Neural cell (in vitro differentiated cells): ENCODE measurements around the gene PISD. TPM values are rescaled to one million over a fixed set of nuclear protein-coding genes. Genes with fewer than 3 reads are reported as not detected.

Experiments
- H2AFZ ChIP-seq: fragments of 200-600, 300-800 bp; sonication (generic), shearing (Covaris generic); 2 replicates; pipeline ENCODE4 v1.6.0; 2014; ENCODE audit warnings: low read depth, mild to moderate bottlenecking, antibody characterized with exemption, low read length, moderate library complexity
- H3F3A ChIP-seq: fragments of 200-600 bp; shearing (Covaris generic); 2 replicates; pipeline ENCODE4 v1.6.1; 2016; ENCODE audit warnings: mild to moderate bottlenecking, moderate library complexity, mixed read lengths, antibody characterized with exemption, low read length; ENCODE audit not compliant: insufficient read depth, poor library complexity, severe bottlenecking
- H3K27ac ChIP-seq: fragments of 200-600, 300-800 bp; sonication (generic), shearing (Covaris generic); 2 replicates; pipeline ENCODE4 v1.5.1; 2014; ENCODE audit warnings: mild to moderate bottlenecking, low read length, moderate library complexity
- H3K27me3 ChIP-seq: fragments of 300-800, 200-600 bp; sonication (generic), shearing (Covaris generic); 2 replicates; pipeline ENCODE4 v1.6.0; 2014; ENCODE audit warnings: mild to moderate bottlenecking, low read depth, low read length, moderate library complexity; ENCODE audit not compliant: insufficient read depth
- H3K36me3 ChIP-seq: fragments of 300-800, 200-600 bp; sonication (generic), shearing (Covaris generic); 2 replicates; pipeline ENCODE4 v1.5.1; 2014; ENCODE audit warnings: mild to moderate bottlenecking, antibody characterized with exemption, low read length, moderate library complexity; ENCODE audit not compliant: insufficient read depth
- H3K4me2 ChIP-seq: fragments of 300-800, 200-600 bp; sonication (generic), shearing (Covaris generic); 2 replicates; pipeline ENCODE4 v1.6.0; 2014; ENCODE audit warnings: mild to moderate bottlenecking, low read length
- H3K4me3 ChIP-seq: fragments of 300-800, 200-600 bp; sonication (generic), shearing (Covaris generic); 2 replicates; pipeline ENCODE4 v1.5.1; 2014; ENCODE audit warnings: mild to moderate bottlenecking, low read length, moderate library complexity
- H3K79me2 ChIP-seq: fragments of 200-600 bp; shearing (Covaris generic); replicated peaks from 2 replicates; pipeline ENCODE4 v1.6.0; 2014; ENCODE audit warnings: mild to moderate bottlenecking, low read length, moderate library complexity; ENCODE audit not compliant: insufficient read depth
- H3K9ac ChIP-seq: fragments of 300-800, 200-600 bp; sonication (generic), shearing (Covaris generic); 2 replicates; pipeline ENCODE4 v1.6.1; 2016; ENCODE audit warnings: mild to moderate bottlenecking, low read length, mixed read lengths
- H3K9me2 ChIP-seq: fragments of 200-600 bp; shearing (Covaris generic); 2 replicates; pipeline ENCODE4 v1.6.1; 2016; ENCODE audit warnings: mild to moderate bottlenecking, low read length, mixed read lengths; ENCODE audit not compliant: insufficient read depth
- H3K9me3 ChIP-seq: fragments of 200-600, 300-800 bp; sonication (generic), shearing (Covaris generic); 2 replicates; pipeline ENCODE4 v1.6.1; 2016; ENCODE audit warnings: mild to moderate bottlenecking, mixed run types, low read length, moderate library complexity, mixed read lengths
- H4K20me1 ChIP-seq: fragments of 200-600 bp; shearing (Covaris generic); 2 replicates; pipeline ENCODE4 v1.6.1; 2016; ENCODE audit warnings: mild to moderate bottlenecking, mixed run types; ENCODE audit not compliant: insufficient read depth
- EP300 ChIP-seq: fragments of 450-650 bp; conservative IDR thresholded peaks from 2 replicates; pipeline ENCODE4 v1.6.1; 2014; ENCODE audit warnings: antibody characterized with exemption, mild to moderate bottlenecking, moderate library complexity; ENCODE audit not compliant: poor library complexity, severe bottlenecking
- EZH2 ChIP-seq: fragments of 200-600, 300-800 bp; shearing (Covaris generic), sonication (generic); IDR thresholded peaks from 2 replicates; pipeline ENCODE4 v1.6.1; 2014; ENCODE audit warnings: antibody characterized with exemption, low read length, borderline replicate concordance, mild to moderate bottlenecking; ENCODE audit not compliant: insufficient read depth, poor library complexity, severe bottlenecking
- MXI1 ChIP-seq: fragments of 450-650 bp; conservative IDR thresholded peaks from 2 replicates; pipeline ENCODE4 v1.6.1; 2014; ENCODE audit warnings: antibody characterized with exemption, mild to moderate bottlenecking; ENCODE audit not compliant: poor library complexity, severe bottlenecking
- POLR2AphosphoS5 ChIP-seq: IDR thresholded peaks from 2 replicates; pipeline ENCODE4 v1.6.1; 2012
- RAD21 ChIP-seq: fragments of 450-650 bp; conservative IDR thresholded peaks from 2 replicates; pipeline ENCODE4 v1.6.1; 2014; ENCODE audit warnings: antibody characterized with exemption, mild to moderate bottlenecking, moderate library complexity
- SMC3 ChIP-seq: fragments of 450-650 bp; conservative IDR thresholded peaks from 2 replicates; pipeline ENCODE4 v1.6.1; 2014; ENCODE audit warnings: antibody characterized with exemption, mild to moderate bottlenecking, moderate library complexity; ENCODE audit not compliant: poor library complexity
- TAF1 ChIP-seq: IDR thresholded peaks from 2 replicates; pipeline ENCODE4 v1.6.1; 2012; ENCODE audit warnings: low read depth
- polyA plus RNA-seq: library from polyadenylated mRNA; depleted of rRNA; stranded (reverse); fragments of >200 nt; gene quantifications from 2 replicates; pipeline ENCODE4 v1.2.3, GENCODE V29; 2014
- TF ChIP-seq, protein P1 (sequence below): fragments of 450-650 bp; IDR thresholded peaks from 2 replicates; pipeline ENCODE4 v1.5.1; 2014; ENCODE audit warnings: antibody characterized with exemption, mild to moderate bottlenecking, moderate library complexity; ENCODE audit not compliant: poor library complexity, severe bottlenecking
- TF ChIP-seq, protein P2 (sequence below): IDR thresholded peaks from 2 replicates; pipeline ENCODE4 v1.6.1; 2012; ENCODE audit warnings: borderline replicate concordance

Gene PISD
- polyA plus RNA-seq, 1 donor from 2014 or later, result 50.9 TPM

DNA sequence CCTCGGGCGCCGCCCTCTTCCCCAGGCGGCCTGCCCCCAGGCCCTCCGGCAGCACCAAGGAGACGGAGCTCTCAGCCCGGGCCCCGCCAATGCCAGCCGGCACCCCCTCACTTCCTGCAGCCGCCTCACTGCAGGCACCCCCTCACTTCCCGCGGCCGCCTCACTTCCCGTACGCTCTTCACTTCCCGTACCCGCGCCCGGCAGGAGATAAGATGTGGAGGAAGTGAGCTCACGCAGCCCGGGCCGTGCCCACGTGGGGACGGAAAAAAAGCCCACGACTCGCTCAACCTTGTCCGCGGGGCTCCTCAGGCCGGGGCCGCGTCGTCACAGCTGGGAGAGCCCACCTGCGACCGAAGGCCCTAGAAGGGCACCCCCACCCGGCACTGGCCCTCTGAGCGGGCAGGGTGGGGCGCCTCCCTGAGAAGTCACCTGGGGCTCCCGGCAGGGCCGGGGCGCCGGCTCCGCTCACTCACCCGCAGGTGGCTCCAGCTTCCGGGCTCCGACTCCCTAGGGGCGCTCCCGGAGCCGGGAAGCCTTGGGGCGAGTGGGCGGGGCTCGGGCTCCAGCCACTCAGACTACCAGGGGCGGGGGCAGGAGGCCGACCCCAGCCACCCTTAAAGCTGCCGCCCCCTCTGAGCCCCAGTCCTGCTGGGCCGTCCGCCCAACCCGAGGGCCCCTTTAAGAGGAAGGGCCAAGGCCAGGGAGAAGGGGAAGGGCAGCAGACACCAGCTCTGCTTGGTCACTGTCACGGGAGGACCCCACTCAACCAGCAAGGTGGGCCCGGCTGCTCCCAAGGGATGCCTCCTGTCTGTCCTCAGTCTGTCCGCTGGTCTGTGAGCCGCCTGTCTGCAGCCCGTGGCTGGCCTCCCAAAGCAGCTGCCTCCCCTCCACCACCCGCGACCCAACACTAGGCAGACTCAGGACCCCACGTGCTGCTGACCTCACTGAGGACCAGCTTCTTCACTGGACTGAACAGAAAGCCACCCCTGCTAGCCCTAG lies 31.4 kb downstream of the PISD start:
- Histone ChIP-seq H2AFZ (no peak overlapping the region), H3K79me2 (no peaks in the 10 kb centered on the region), H3K9me3 (no peaks in the 10 kb centered on the region), H3F3A (no peaks in the 10 kb centered on the region), H4K20me1 (no peaks in the 10 kb centered on the region), H3K4me2 (no peak overlapping the region), H3K27ac (peak overlapping the region; percentile 37), H3K9ac (peak overlapping the region; percentile 62), H3K36me3 (no peaks in the 10 kb centered on the region), H3K4me3 (peak overlapping the region; percentile 66), H3K9me2 (no peaks in the 10 kb centered on the region), H3K27me3 (no peaks in the 10 kb centered on the region)
- TF ChIP-seq RAD21 (no peak), TAF1 (no peak), MXI1 (peak; percentile 80), EZH2 (no peak), SMC3 (no peak), EP300 (no peak), POLR2AphosphoS5 (peak; percentile 49)
- TF ChIP-seq, protein P1, sequence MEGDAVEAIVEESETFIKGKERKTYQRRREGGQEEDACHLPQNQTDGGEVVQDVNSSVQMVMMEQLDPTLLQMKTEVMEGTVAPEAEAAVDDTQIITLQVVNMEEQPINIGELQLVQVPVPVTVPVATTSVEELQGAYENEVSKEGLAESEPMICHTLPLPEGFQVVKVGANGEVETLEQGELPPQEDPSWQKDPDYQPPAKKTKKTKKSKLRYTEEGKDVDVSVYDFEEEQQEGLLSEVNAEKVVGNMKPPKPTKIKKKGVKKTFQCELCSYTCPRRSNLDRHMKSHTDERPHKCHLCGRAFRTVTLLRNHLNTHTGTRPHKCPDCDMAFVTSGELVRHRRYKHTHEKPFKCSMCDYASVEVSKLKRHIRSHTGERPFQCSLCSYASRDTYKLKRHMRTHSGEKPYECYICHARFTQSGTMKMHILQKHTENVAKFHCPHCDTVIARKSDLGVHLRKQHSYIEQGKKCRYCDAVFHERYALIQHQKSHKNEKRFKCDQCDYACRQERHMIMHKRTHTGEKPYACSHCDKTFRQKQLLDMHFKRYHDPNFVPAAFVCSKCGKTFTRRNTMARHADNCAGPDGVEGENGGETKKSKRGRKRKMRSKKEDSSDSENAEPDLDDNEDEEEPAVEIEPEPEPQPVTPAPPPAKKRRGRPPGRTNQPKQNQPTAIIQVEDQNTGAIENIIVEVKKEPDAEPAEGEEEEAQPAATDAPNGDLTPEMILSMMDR, result no peak
- TF ChIP-seq, protein P2, sequence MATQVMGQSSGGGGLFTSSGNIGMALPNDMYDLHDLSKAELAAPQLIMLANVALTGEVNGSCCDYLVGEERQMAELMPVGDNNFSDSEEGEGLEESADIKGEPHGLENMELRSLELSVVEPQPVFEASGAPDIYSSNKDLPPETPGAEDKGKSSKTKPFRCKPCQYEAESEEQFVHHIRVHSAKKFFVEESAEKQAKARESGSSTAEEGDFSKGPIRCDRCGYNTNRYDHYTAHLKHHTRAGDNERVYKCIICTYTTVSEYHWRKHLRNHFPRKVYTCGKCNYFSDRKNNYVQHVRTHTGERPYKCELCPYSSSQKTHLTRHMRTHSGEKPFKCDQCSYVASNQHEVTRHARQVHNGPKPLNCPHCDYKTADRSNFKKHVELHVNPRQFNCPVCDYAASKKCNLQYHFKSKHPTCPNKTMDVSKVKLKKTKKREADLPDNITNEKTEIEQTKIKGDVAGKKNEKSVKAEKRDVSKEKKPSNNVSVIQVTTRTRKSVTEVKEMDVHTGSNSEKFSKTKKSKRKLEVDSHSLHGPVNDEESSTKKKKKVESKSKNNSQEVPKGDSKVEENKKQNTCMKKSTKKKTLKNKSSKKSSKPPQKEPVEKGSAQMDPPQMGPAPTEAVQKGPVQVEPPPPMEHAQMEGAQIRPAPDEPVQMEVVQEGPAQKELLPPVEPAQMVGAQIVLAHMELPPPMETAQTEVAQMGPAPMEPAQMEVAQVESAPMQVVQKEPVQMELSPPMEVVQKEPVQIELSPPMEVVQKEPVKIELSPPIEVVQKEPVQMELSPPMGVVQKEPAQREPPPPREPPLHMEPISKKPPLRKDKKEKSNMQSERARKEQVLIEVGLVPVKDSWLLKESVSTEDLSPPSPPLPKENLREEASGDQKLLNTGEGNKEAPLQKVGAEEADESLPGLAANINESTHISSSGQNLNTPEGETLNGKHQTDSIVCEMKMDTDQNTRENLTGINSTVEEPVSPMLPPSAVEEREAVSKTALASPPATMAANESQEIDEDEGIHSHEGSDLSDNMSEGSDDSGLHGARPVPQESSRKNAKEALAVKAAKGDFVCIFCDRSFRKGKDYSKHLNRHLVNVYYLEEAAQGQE, result peak; percentile 31

DNA sequence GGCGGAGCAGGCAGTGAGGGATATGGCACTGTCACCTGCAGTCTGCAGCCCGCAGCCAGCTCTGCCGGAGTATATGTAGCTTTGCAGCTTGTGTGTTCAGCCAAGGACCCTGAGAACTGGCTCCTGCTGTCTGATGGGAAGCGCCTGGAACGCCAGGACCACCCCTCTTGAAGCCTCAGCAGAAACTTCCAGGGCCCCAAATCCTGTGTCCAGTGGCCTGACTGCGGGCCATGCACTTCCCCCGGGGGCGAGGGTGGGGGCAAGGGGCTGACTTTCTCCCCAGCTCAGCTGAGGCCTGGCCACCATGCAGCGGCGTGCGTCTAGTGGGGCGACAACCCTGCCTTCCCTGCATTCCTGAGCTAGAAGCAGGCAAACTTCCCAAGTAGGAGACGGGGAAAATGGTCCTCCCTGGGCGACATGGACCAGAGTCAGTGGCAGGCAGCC lies 32.3 kb downstream of the PISD start:
- Histone ChIP-seq H3K4me3 (peak overlapping the region; percentile 66), H3K9me2 (no peaks in the 10 kb centered on the region), H3K9ac (peak overlapping the region; percentile 62), H3F3A (no peaks in the 10 kb centered on the region), H3K27me3 (no peaks in the 10 kb centered on the region), H3K36me3 (no peaks in the 10 kb centered on the region), H3K79me2 (no peaks in the 10 kb centered on the region), H3K4me2 (no peak overlapping the region), H3K27ac (no peak overlapping the region), H2AFZ (no peak overlapping the region), H3K9me3 (no peaks in the 10 kb centered on the region), H4K20me1 (no peaks in the 10 kb centered on the region)
- TF ChIP-seq, protein P2, result no peak
- no peak for TF ChIP-seq POLR2AphosphoS5
- TF ChIP-seq TAF1, result no peak
- TF ChIP-seq RAD21, result no peak
- no peak for TF ChIP-seq MXI1
- TF ChIP-seq, protein P1, result no peak
- no peak for TF ChIP-seq EZH2
- TF ChIP-seq SMC3, result no peak
